Neural cell (in vitro differentiated cells): Measurements from ENCODE around the gene KLF16.

Source experiments
- CTCF ChIP-seq: fragments of 450-650 bp; IDR thresholded peaks from 2 replicates; pipeline ENCODE4 v1.5.1; 2014; ENCODE audit warnings: antibody characterized with exemption, mild to moderate bottlenecking, moderate library complexity; ENCODE audit not compliant: poor library complexity, severe bottlenecking
- EP300 ChIP-seq: fragments of 450-650 bp; conservative IDR thresholded peaks from 2 replicates; pipeline ENCODE4 v1.6.1; 2014; ENCODE audit warnings: antibody characterized with exemption, mild to moderate bottlenecking, moderate library complexity; ENCODE audit not compliant: poor library complexity, severe bottlenecking
- EZH2 ChIP-seq: fragments of 200-600, 300-800 bp; shearing (Covaris generic), sonication (generic); IDR thresholded peaks from 2 replicates; pipeline ENCODE4 v1.6.1; 2014; ENCODE audit warnings: antibody characterized with exemption, low read length, borderline replicate concordance, mild to moderate bottlenecking; ENCODE audit not compliant: insufficient read depth, poor library complexity, severe bottlenecking
- POLR2AphosphoS5 ChIP-seq: IDR thresholded peaks from 2 replicates; pipeline ENCODE4 v1.6.1; 2012
- RAD21 ChIP-seq: fragments of 450-650 bp; conservative IDR thresholded peaks from 2 replicates; pipeline ENCODE4 v1.6.1; 2014; ENCODE audit warnings: antibody characterized with exemption, mild to moderate bottlenecking, moderate library complexity

- no peak for TF ChIP-seq CTCF
- no peak for TF ChIP-seq EZH2
- TF ChIP-seq POLR2AphosphoS5: no peak
- no peak for TF ChIP-seq RAD21
- TF ChIP-seq EP300: no peak
Observed at GRCh38 chr19:1839658-1840540, 23.5 kb downstream of the KLF16 start.
